WERI-Rb-1 (cell line): Measurements from ENCODE around the gene TRIM67.

ENCODE experiments used
- DNase-seq: peaks from one replicate; pipeline ENCODE4 v3.0.0-alpha.2; 2020
- H3K27ac ChIP-seq: fragments of 250-450 bp; sonication (Bioruptor Pico); 2 replicates; pipeline ENCODE4 v1.5.1; 2020; ENCODE audit warnings: mild to moderate bottlenecking, moderate library complexity
- H3K27me3 ChIP-seq: fragments of 250-450 bp; sonication (Bioruptor Pico); 2 replicates; pipeline ENCODE4 v1.5.1; 2021; ENCODE audit warnings: mild to moderate bottlenecking, low read depth, moderate library complexity; ENCODE audit not compliant: insufficient read depth, severe bottlenecking
- H3K36me3 ChIP-seq: fragments of 250-450 bp; sonication (Bioruptor Pico); 2 replicates; pipeline ENCODE4 v1.5.1; 2020; ENCODE audit warnings: mild to moderate bottlenecking, moderate library complexity
- H3K4me3 ChIP-seq: 2 replicates; pipeline ENCODE4 v1.5.1; 2011; ENCODE audit warnings: low read depth, mild to moderate bottlenecking, control low read depth, low read length
- H3K9me3 ChIP-seq: fragments of 250-450 bp; sonication (Bioruptor Pico); 2 replicates; pipeline ENCODE4 v1.5.1; 2021; ENCODE audit warnings: mild to moderate bottlenecking, moderate library complexity; ENCODE audit not compliant: severe bottlenecking
- TF ChIP-seq, protein P1 (sequence below): IDR thresholded peaks from 2 replicates; pipeline ENCODE4 v1.5.1; 2011; ENCODE audit warnings: low read depth, mild to moderate bottlenecking, control low read depth, inconsistent platforms, low read length

TRIM67 gene

GRCh38 chr1:231213831-231214573 is 52.1 kb downstream of the TRIM67 start:
- Histone ChIP-seq H3K36me3 (no peaks in the 10 kb centered on the region), H3K9me3 (no peaks in the 10 kb centered on the region), H3K27me3 (no peaks in the 10 kb centered on the region), H3K27ac (no peak overlapping the region), H3K4me3 (no peak overlapping the region)
- DNase-seq = no peak
- TF ChIP-seq, protein P1, sequence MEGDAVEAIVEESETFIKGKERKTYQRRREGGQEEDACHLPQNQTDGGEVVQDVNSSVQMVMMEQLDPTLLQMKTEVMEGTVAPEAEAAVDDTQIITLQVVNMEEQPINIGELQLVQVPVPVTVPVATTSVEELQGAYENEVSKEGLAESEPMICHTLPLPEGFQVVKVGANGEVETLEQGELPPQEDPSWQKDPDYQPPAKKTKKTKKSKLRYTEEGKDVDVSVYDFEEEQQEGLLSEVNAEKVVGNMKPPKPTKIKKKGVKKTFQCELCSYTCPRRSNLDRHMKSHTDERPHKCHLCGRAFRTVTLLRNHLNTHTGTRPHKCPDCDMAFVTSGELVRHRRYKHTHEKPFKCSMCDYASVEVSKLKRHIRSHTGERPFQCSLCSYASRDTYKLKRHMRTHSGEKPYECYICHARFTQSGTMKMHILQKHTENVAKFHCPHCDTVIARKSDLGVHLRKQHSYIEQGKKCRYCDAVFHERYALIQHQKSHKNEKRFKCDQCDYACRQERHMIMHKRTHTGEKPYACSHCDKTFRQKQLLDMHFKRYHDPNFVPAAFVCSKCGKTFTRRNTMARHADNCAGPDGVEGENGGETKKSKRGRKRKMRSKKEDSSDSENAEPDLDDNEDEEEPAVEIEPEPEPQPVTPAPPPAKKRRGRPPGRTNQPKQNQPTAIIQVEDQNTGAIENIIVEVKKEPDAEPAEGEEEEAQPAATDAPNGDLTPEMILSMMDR = no peak

- no peak for DNase-seq
- H3K27me3 ChIP-seq = no peaks in the 10 kb centered on the region
- H3K27ac ChIP-seq = no peak overlapping the region
- TF ChIP-seq, protein P1 = no peak
- no peak overlapping the region for H3K4me3 ChIP-seq
- H3K36me3 ChIP-seq = no peaks in the 10 kb centered on the region
- no peaks in the 10 kb centered on the region for H3K9me3 ChIP-seq
These were observed 53.2 kb downstream of the TRIM67 start for GRCh38 chr1:231214918-231215680.

DNA sequence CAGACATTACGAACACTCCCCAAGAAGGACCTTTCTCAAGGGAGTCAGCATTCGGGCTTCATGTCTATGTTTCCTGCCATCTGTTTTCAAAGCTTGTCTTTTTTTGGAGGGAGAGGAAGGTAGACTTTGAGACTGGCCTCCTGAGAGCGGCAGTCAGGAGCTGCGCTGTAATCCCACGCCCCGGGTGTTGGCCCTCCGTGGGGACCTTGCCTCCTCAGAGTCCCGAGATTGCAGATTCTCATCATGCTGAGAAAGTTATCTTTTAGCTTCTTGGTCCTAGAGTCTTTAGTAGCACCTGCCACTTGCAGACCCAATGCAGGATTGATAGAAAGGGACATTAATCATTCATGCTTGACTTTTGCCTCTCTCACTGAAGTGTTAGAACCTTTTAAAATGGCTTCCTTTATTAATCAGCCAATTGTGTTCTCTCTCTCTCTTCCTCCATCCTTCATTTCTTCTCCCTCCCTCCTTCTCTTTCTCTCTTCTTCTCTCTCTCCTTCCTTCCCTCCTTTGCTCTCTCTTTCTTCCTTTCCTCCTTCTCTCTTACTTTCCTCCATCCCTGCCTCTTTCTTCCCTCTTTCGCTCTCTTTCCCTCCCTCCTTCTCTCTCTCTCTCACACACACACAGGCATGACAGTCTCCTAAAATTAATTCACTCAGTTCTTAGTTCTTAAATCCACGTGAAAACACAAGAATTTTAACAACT is 54.0 kb downstream of the TRIM67 start:
- DNase-seq = no peak
- H3K4me3 ChIP-seq = no peak overlapping the region
- no peaks in the 10 kb centered on the region for H3K27me3 ChIP-seq
- TF ChIP-seq, protein P1 = no peak
- H3K36me3 ChIP-seq = no peaks in the 10 kb centered on the region
- no peaks in the 10 kb centered on the region for H3K9me3 ChIP-seq
- no peak overlapping the region for H3K27ac ChIP-seq

GRCh38 chr1:231216498-231216897 is 54.6 kb downstream of the TRIM67 start:
- TF ChIP-seq, protein P1 = no peak
- Histone ChIP-seq H3K36me3 (no peaks in the 10 kb centered on the region), H3K27ac (no peak overlapping the region), H3K27me3 (no peaks in the 10 kb centered on the region), H3K4me3 (no peak overlapping the region), H3K9me3 (no peaks in the 10 kb centered on the region)
- no peak for DNase-seq

GRCh38 chr1:231217056-231217455 is 55.2 kb downstream of the TRIM67 start:
- DNase-seq = no peak
- no peaks in the 10 kb centered on the region; the same call in 1 of the 2 replicates for H3K36me3 ChIP-seq
- H3K4me3 ChIP-seq = no peak overlapping the region
- TF ChIP-seq, protein P1 = no peak
- no peak overlapping the region for H3K27ac ChIP-seq
- H3K27me3 ChIP-seq = no peaks in the 10 kb centered on the region
- H3K9me3 ChIP-seq = no peaks in the 10 kb centered on the region
